Inferior parietal cortex (tissue), 1 donor: ENCODE data around the gene TIMP2.
"Not testable (repeated sequence)": the region's sequence is repeated elsewhere in the genome, so short reads cannot be mapped to it uniquely, and the experiment has no call there.

Experiments used
- DNase-seq: peaks from one replicate; pipeline ENCODE4 v3.0.0-alpha.2; 2016; ENCODE audit errors: extremely low spot score

The TIMP2 gene

GRCh38 chr17:78956254-78956653 is 31.1 kb upstream of the TIMP2 start:
- DNase-seq: no peak

GRCh38 chr17:78954684-78955083 is 29.5 kb upstream of the TIMP2 start:
- DNase-seq: no peak

- no peak for DNase-seq
Measured at GRCh38 chr17:78953356-78954350, 28.5 kb upstream of the TIMP2 start.

- no peak for DNase-seq
Measured at GRCh38 chr17:78952706-78953105, 27.5 kb upstream of the TIMP2 start.

- no peak for DNase-seq
Measured at GRCh38 chr17:78951967-78952551, 26.9 kb upstream of the TIMP2 start.

GRCh38 chr17:78950870-78951269 is 25.7 kb upstream of the TIMP2 start:
- no peak for DNase-seq

GRCh38 chr17:78947235-78948149 is 22.3 kb upstream of the TIMP2 start:
- DNase-seq: no peak

- DNase-seq: no peak
Measured at GRCh38 chr17:78946631-78947030, 21.4 kb upstream of the TIMP2 start.

- no peak for DNase-seq
Measured at GRCh38 chr17:78946131-78946530, 20.9 kb upstream of the TIMP2 start.

- DNase-seq: not testable (repeated sequence)
Measured at GRCh38 chr17:78945455-78945854, 20.3 kb upstream of the TIMP2 start.

- no peak for DNase-seq
Measured at GRCh38 chr17:78944956-78945355, 19.8 kb upstream of the TIMP2 start.

GRCh38 chr17:78944026-78944425 is 18.8 kb upstream of the TIMP2 start:
- DNase-seq: no peak

GRCh38 chr17:78940708-78941107 is 15.5 kb upstream of the TIMP2 start:
- DNase-seq: no peak

- DNase-seq: no peak
Measured at GRCh38 chr17:78940258-78940657, 15.1 kb upstream of the TIMP2 start.

GRCh38 chr17:78939615-78940014 is 14.4 kb upstream of the TIMP2 start:
- DNase-seq: no peak

GRCh38 chr17:78937561-78937960 is 12.4 kb upstream of the TIMP2 start:
- DNase-seq: no peak

GRCh38 chr17:78935419-78936323 is 10.5 kb upstream of the TIMP2 start:
- no peak for DNase-seq

- DNase-seq: no peak
Measured at GRCh38 chr17:78934681-78935418, 9.7 kb upstream of the TIMP2 start.

- no peak for DNase-seq
Measured at GRCh38 chr17:78933959-78934568, 8.9 kb upstream of the TIMP2 start.
